Measurements from ENCODE around the gene CTPS1.

- TF ChIP-seq, protein P1, sequence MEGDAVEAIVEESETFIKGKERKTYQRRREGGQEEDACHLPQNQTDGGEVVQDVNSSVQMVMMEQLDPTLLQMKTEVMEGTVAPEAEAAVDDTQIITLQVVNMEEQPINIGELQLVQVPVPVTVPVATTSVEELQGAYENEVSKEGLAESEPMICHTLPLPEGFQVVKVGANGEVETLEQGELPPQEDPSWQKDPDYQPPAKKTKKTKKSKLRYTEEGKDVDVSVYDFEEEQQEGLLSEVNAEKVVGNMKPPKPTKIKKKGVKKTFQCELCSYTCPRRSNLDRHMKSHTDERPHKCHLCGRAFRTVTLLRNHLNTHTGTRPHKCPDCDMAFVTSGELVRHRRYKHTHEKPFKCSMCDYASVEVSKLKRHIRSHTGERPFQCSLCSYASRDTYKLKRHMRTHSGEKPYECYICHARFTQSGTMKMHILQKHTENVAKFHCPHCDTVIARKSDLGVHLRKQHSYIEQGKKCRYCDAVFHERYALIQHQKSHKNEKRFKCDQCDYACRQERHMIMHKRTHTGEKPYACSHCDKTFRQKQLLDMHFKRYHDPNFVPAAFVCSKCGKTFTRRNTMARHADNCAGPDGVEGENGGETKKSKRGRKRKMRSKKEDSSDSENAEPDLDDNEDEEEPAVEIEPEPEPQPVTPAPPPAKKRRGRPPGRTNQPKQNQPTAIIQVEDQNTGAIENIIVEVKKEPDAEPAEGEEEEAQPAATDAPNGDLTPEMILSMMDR (IDR thresholded peaks at IDR 0.05), result no peak
- TF ChIP-seq CBFB (CRISPR knock-in tag; IDR thresholded peaks at IDR 0.05; ENCODE audit: low read depth) (no peak), USF1 (CRISPR knock-in tag; IDR thresholded peaks at IDR 0.05) (no peak), NR3C1 (CRISPR knock-in tag; conservative IDR thresholded peaks at IDR 0.05; ENCODE audit: low read depth) (no peak), USF2 (CRISPR knock-in tag; IDR thresholded peaks at IDR 0.05) (no peak), ZNF263 (CRISPR knock-in tag; IDR thresholded peaks at IDR 0.05; ENCODE audit: low read depth) (no peak), KAT7 (CRISPR knock-in tag; IDR thresholded peaks at IDR 0.05; ENCODE audit: borderline replicate concordance) (no peak), CREM (CRISPR knock-in tag; IDR thresholded peaks at IDR 0.05) (no peak), NFE2L1 (CRISPR knock-in tag; IDR thresholded peaks at IDR 0.05) (no peak), ZBTB21 (CRISPR knock-in tag; IDR thresholded peaks at IDR 0.05; ENCODE audit: borderline replicate concordance) (no peak), ATF2 (CRISPR knock-in tag; IDR thresholded peaks at IDR 0.05; ENCODE audit: borderline replicate concordance, low read depth) (no peak), FOXJ3 (CRISPR knock-in tag; IDR thresholded peaks at IDR 0.05; ENCODE audit: borderline replicate concordance) (no peak), TCF7 (CRISPR knock-in tag; IDR thresholded peaks at IDR 0.05; ENCODE audit: low read depth) (no peak)
- TF ChIP-seq, protein P2, sequence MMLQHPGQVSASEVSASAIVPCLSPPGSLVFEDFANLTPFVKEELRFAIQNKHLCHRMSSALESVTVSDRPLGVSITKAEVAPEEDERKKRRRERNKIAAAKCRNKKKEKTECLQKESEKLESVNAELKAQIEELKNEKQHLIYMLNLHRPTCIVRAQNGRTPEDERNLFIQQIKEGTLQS (CRISPR knock-in tag; conservative IDR thresholded peaks at IDR 0.05), result no peak
These were observed 4.6 kb downstream of the CTPS1 start for GRCh38 chr1:40984066-40984465.
